Measurements from ENCODE around the gene MLLT3.

Gene MLLT3

GRCh38 chr9:20632705-20633104 is 10.4 kb upstream of the MLLT3 start:
- DNase-seq (ENCODE audit: insufficient read length, low spot score) (no peak), FAIRE-seq (no peak)
- TF ChIP-seq POU2F2 (IDR thresholded peaks at IDR 0.05; ENCODE audit: low read depth, low read length) (no peak), POLR2A (IDR thresholded peaks at IDR 0.05; ENCODE audit: low read depth, low read length) (no peak), POLR2AphosphoS5 (IDR thresholded peaks at IDR 0.05; ENCODE audit: low read depth, low read length) (no peak)

- no peak for FAIRE-seq
- DNase-seq (ENCODE audit: insufficient read length, low spot score), result no peak
- TF ChIP-seq POLR2A (IDR thresholded peaks at IDR 0.05; ENCODE audit: low read depth, low read length) (no peak), TAF1 (IDR thresholded peaks at IDR 0.05; ENCODE audit: low read depth, low read length) (no peak), SPI1 (IDR thresholded peaks at IDR 0.05; ENCODE audit: low read depth, low read length) (no peak), PAX5 (IDR thresholded peaks at IDR 0.05; ENCODE audit: insufficient read depth, low read length, severe bottlenecking) (no peak), POLR2AphosphoS5 (IDR thresholded peaks at IDR 0.05; ENCODE audit: low read depth, low read length) (no peak), POU2F2 (IDR thresholded peaks at IDR 0.05; ENCODE audit: low read depth, low read length) (no peak)
These were observed 8.1 kb upstream of the MLLT3 start for GRCh38 chr9:20630241-20630943.

GRCh38 chr9:20625003-20625349 is 2.7 kb upstream of the MLLT3 start:
- DNase-seq (ENCODE audit: insufficient read length, low spot score) (no peak), FAIRE-seq (no peak)
- TF ChIP-seq POU2F2 (IDR thresholded peaks at IDR 0.05; ENCODE audit: low read depth, low read length) (no peak), PAX5 (IDR thresholded peaks at IDR 0.05; ENCODE audit: insufficient read depth, low read length, severe bottlenecking) (no peak), TAF1 (IDR thresholded peaks at IDR 0.05; ENCODE audit: low read depth, low read length) (no peak)

GRCh38 chr9:20624201-20625002 is 2.1 kb upstream of the MLLT3 start:
- no peak for TF ChIP-seq POLR2AphosphoS5 (IDR thresholded peaks at IDR 0.05; ENCODE audit: low read depth, low read length)
- TF ChIP-seq POLR2A (IDR thresholded peaks at IDR 0.05; ENCODE audit: low read depth, low read length), result no peak
- TF ChIP-seq POU2F2 (IDR thresholded peaks at IDR 0.05; ENCODE audit: low read depth, low read length), result no peak
- TF ChIP-seq SPI1 (IDR thresholded peaks at IDR 0.05; ENCODE audit: low read depth, low read length), result no peak
- no peak for TF ChIP-seq TAF1 (IDR thresholded peaks at IDR 0.05; ENCODE audit: low read depth, low read length)
- no peak for TF ChIP-seq PAX5 (IDR thresholded peaks at IDR 0.05; ENCODE audit: insufficient read depth, low read length, severe bottlenecking)
- DNase-seq (ENCODE audit: insufficient read length, low spot score) (no peak), FAIRE-seq (peak; percentile 90)

GRCh38 chr9:20623748-20624124 is 1.4 kb upstream of the MLLT3 start:
- TF ChIP-seq SPI1 (IDR thresholded peaks at IDR 0.05; ENCODE audit: low read depth, low read length) (0 out of 2 replicates have a peak, but pooled peaks have one; percentile 2), POU2F2 (IDR thresholded peaks at IDR 0.05; ENCODE audit: low read depth, low read length) (no peak), TAF1 (IDR thresholded peaks at IDR 0.05; ENCODE audit: low read depth, low read length) (no peak), POLR2A (IDR thresholded peaks at IDR 0.05; ENCODE audit: low read depth, low read length) (no peak)
- DNase-seq (ENCODE audit: insufficient read length, low spot score) (no peak), FAIRE-seq (peak; percentile 79)

GRCh38 chr9:20623021-20623747 is 885 bp upstream of the MLLT3 start:
- no peak for DNase-seq (ENCODE audit: insufficient read length, low spot score)
- TF ChIP-seq TAF1 (IDR thresholded peaks at IDR 0.05; ENCODE audit: low read depth, low read length), result no peak
- no peak for TF ChIP-seq POLR2A (IDR thresholded peaks at IDR 0.05; ENCODE audit: low read depth, low read length)
- TF ChIP-seq POLR2AphosphoS5 (IDR thresholded peaks at IDR 0.05; ENCODE audit: low read depth, low read length), result no peak; the same call in 1 of the 2 replicates
- TF ChIP-seq POU2F2 (IDR thresholded peaks at IDR 0.05; ENCODE audit: low read depth, low read length), result no peak
- 0 out of 2 replicates have a peak, but pooled peaks have one; percentile 6 for TF ChIP-seq SPI1 (IDR thresholded peaks at IDR 0.05; ENCODE audit: low read depth, low read length)
- TF ChIP-seq PAX5 (IDR thresholded peaks at IDR 0.05; ENCODE audit: insufficient read depth, low read length, severe bottlenecking), result no peak
- peak; percentile 5 for FAIRE-seq

- DNase-seq (ENCODE audit: insufficient read length, low spot score) (no peak), FAIRE-seq (peak; percentile 75)
- TF ChIP-seq POU2F2 (IDR thresholded peaks at IDR 0.05; ENCODE audit: low read depth, low read length), result no peak
- no peak for TF ChIP-seq POLR2AphosphoS5 (IDR thresholded peaks at IDR 0.05; ENCODE audit: low read depth, low read length)
- no peak for TF ChIP-seq SPI1 (IDR thresholded peaks at IDR 0.05; ENCODE audit: low read depth, low read length)
- no peak; the same call in 1 of the 2 replicates for TF ChIP-seq POLR2A (IDR thresholded peaks at IDR 0.05; ENCODE audit: low read depth, low read length)
- TF ChIP-seq PAX5 (IDR thresholded peaks at IDR 0.05; ENCODE audit: insufficient read depth, low read length, severe bottlenecking), result no peak
- no peak for TF ChIP-seq TAF1 (IDR thresholded peaks at IDR 0.05; ENCODE audit: low read depth, low read length)
These were observed 599 bp downstream of the MLLT3 start for GRCh38 chr9:20621471-20622329.

GRCh38 chr9:20620650-20621470 is 1.4 kb downstream of the MLLT3 start:
- FAIRE-seq (peak; percentile 62), DNase-seq (ENCODE audit: insufficient read length, low spot score) (no peak)
- TF ChIP-seq PAX5 (IDR thresholded peaks at IDR 0.05; ENCODE audit: insufficient read depth, low read length, severe bottlenecking) (no peak), SPI1 (IDR thresholded peaks at IDR 0.05; ENCODE audit: low read depth, low read length) (no peak), POLR2A (IDR thresholded peaks at IDR 0.05; ENCODE audit: low read depth, low read length) (no peak), POLR2AphosphoS5 (IDR thresholded peaks at IDR 0.05; ENCODE audit: low read depth, low read length) (no peak)
